Middle frontal gyrus (tissue), 1 donor: ENCODE measurements around the gene SLC4A7.
"Not testable (repeated sequence)": the region's sequence is repeated elsewhere in the genome, so short reads cannot be mapped to it uniquely, and the experiment has no call there.

Source experiments
- DNase-seq: peaks from one replicate; pipeline ENCODE4 v3.0.0-alpha.2; 2015; ENCODE audit warnings: low spot score; ENCODE audit errors: extremely low spot score

The SLC4A7 gene

DNA sequence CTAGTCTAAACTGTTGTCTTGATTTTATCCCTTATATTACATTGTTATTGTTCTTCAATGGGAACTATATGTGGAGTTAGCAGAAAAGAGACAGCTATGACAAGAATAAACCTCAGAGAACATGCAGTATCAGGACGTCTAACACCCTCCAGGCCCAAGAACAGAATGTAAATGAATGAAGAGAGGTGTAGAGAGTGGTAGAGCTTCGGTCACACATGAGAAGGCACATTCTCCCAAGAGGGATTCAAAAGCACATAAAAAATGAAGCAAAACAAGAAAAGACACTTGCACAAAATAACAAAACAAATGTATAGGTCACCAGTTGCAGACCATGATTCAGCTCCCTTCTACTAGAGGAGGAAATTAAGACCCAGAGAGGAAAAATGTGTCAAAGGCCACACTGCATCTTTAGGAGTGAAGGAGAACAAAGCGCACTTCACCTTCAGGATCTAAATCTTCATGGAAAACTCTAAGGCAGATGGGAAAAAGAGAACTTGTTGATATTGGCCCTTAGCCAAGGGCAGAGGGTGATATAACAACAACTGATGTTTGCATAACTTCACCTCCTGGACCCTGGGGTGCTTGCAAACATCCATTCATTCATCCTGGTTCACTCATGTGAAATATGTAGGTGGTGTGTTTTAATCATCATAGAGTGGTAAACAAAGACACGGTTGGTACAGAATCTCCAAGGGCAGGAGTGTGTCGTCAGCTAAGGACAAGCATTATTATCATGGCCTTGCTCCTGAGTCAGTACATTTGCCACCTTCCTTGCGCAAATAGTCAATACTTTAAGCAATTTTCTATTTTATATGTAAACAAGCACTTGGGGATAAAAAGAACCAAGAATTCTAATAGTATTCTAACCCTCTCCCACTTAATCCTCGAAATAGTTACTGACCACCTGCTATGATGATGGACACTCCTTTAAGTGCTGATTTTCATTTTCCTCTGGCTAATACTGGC, 123.8 kb downstream of the SLC4A7 start:
- no peak for DNase-seq

DNA sequence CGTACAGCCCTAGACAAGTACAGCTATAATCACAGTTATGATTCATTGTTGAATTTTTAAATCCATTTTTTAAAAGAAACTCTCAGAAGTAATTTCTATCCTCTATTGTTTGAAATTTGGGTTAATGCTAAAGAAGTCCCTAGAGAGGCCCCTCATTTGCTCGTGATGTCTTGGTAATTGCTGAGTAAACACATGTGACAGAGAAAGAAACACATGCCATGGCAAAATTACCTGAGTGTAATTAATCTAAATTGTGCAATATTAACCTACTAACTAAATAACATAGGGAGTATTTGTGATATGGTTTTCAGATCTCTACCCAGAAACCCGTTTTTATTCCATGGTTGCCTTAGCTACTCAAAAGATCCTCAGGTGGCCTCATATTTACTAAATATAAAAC, 125.8 kb downstream of the SLC4A7 start:
- no peak for DNase-seq

DNA sequence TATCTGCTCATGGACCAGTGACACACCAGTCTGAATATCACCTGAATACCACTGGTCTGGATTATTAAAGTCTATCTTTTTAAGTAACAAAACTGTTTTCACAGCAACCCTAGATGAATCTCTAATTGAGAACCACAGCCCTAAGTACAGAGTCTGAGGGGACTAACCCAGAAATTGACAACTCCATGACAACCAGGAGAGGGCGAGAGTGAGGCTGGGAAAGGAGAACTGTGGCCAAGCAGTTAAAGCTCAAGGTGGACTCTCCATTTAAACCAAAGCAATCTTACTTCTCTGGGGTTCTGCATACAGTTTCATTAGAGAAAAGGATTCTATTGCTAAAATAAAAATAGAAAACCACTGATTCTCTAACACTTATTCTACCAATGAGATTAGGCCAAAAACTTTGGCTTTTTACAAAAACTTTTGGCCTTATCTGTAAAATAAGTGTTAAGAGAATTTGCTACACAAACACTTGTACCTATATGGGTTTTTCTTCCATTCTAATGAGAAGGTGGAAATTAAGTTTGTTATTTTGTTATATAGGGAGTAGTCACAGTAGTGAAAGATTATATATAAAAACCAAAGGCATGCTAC, 126.4 kb downstream of the SLC4A7 start:
- no peak for DNase-seq

DNA sequence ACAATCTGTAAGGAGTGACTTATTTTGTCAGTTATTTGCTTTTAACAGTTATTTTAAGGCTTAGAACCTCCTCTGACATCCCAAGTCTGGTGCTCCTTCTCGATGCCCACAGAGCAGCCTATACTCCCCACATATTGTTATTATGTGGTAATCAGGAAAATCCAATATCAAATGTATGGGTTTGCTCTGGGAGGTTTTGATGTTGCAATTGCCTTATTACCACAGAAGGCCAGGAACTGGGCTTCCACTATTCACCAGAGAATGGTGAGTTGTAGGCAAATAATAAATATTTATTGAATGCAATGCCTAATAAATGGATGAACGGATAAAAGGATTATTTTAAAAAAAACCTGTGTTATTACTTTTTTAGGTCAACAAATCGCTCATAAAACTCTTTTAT, 127.2 kb downstream of the SLC4A7 start:
- no peak for DNase-seq

DNA sequence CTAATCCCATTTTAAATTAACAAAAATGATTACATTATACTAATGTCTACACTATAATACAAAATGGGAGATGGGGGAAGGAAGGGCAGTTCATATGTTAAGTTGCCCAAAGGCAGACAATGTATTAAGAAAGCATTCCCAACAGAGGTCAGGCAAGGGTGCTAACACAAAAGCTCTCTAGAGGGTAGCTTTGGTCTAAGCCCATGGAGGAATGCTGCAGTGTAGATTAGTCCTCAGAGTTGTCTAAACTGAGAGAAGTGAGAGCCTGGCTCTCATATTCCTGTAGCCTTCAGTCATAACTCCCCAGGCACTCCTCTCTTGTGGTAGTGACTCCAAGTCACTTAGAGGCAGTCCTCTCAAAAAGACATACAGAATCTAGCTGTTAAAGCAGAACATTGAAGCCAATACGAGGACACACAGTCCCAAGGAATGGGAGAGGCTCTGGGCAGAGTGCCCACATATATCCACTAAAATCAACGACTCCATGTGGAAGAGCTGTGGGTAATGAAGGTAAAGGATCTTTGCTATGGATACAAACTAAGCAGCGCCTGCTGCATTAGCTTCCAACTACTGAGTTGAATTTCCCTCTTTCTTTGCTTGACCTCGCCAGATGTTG, 129.5 kb downstream of the SLC4A7 start:
- DNase-seq: no peak

DNA sequence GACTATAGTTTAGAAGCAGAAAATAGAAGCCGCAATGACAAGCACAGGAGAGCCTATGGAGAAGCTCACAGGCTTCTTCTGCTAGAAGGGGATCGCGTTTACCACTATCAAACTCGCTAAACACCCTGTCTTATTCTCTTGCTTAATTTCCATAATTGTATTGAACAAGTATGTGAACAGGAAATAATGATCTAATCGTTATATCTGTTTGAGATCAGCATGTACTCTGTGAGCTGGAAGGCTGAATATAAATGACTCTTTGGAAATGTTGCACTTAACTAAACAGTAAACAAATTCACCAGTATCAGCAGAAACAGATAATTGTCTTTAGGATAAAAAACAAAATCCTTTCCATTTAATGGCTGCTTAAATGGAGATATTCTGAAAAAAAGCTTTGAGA, 130.0 kb downstream of the SLC4A7 start:
- no peak for DNase-seq

DNA sequence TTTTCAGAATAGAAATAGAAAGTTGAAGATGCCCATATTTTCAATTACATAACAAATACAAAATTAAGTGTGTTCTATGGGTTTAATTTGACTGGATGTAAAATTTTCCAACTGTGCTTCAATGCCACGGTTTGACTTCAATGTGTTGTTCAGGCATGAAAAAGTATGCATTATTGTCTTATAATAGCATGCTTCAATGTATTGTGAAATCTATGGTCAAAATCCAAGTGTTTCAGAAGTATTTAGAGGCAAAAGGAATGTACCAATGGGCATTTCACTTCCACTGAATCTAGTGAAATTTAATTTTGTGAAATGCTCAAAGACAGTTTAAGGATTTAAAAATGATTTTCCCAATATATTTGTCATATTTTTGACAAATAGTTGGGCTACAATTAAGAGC, 131.0 kb downstream of the SLC4A7 start:
- no peak for DNase-seq

DNA sequence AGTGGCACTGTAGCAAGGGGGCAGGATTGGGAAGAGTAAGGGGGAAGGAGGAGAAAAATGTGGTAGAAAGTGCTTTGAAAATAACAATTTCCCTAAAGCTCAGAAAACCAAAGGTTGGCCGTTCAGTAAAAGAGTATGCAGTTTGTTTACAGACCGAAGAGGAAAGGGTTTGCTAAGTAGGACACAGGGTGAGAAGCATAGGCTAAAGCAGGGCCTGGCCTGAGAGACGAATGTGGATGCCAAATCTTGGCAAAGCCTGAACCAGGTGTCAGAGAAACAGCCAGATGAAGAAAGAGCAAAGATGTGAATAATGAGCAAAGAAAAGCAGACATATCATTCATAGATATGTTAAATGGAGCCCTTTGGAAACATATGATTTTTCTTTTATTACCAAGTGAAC, 132.1 kb downstream of the SLC4A7 start:
- DNase-seq: no peak

DNA sequence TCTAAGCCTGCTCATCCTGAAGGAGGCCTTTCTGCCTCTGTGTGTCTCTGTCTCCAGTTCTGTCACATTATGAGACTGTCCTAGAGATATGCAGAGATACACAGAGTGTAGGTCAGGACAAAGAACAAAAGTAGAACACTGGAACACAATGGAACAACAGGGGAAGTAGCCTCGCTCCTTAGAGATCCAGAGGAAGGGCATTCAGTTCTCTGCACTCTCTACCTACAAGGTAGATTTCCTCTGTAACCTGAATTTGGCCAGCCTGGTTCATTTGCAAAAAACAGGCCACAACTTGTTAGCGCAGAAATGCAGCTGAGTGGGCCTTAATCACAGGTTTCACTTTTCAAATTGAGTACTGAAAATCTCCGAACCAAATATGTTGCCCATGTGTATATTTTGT, 134.4 kb downstream of the SLC4A7 start:
- no peak for DNase-seq

DNA sequence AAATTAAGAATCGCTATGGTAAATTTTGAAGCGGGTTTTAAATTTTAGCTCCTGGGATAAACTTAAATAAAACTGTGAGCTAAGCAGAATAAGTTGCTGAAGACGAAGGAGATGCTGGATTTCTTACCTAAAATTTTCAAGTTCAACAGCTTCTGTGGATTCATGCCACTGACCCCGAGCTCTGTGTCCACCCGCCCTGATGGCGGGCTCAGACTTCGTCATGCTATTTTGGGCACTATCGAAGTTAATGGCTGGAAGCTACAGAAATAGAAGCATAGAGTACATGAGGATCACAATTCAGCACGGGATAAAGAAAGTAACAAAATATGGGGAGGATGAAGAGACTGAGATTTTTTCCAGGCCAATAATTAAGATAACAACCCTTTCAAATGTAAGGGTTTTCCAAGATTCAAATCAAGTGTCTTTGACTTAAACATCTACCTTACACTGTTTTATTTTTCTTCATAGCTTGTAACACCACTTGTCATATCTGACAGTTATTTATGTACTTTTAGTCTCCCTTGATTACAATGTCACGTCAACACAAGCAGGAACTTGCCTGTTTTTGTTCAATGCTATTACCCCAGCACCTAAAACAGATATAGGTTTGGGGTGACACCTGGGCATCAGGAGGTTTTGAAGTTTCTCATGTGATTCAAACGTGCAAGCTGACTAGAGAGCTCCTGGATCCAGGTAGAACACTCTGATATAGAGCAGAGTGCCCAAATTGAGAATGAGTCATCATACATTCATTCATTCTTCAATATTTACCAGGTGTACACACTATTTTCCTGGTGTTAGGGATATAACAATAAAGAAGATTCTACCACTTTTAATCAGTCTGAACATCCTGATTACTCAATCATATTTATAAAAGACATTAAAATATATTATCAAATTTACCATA, 138.0 kb downstream of the SLC4A7 start:
- DNase-seq: no peak

DNA sequence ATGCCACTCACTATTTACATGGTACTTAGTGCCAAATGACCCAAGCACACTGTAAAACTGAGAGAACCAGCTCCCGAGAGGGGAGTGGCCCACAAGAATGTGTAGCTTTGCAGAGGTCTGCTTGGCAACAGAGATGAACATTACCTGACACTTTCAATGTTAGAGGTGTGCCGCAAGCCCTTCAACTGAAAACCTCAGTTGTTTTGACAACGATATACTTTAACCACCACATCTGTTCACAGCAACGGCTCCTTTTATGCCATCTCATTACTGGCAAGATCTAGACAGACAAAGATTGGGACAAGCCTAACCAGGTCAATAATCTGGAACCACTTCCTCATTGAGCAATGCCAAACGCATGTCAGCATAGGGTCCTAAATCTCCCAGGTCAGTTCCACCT, 138.7 kb downstream of the SLC4A7 start:
- no peak for DNase-seq

DNA sequence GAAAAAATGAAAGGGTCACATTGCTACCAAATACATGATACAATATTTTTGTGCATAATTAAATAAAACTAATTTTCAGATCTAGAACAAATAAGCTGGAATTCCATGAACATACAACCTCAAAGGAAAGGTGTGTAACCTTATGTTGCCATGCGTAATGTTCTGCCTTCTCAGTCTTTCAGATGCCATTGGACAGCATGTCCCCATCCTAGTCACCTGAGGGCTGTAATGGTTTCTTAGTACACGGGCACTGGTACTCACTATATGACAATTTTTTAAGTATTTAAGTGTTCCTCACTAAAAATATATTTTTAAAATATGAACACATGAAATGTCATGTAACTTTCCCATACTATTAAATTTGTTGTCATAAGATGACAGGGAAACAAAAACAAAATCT, 139.1 kb downstream of the SLC4A7 start:
- DNase-seq: no peak

DNA sequence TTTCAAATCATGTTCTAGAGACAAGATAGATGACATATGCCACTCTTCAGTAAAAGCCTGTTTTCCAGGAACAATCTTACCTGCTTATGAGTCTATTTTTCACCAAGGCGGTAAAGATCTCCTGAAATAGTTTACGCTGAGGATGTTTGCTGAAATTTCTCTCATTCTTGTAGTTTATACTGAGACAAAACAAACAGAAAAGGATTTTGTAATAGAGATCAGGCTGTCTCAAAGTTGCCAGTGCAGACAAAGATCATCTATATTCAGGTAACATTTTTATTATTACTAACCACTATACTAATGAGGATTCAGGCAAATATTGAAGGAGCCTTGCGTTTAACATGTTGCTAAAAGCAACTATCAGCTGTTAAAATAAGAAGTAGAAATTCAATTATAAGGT, 140.0 kb downstream of the SLC4A7 start:
- DNase-seq: no peak

DNA sequence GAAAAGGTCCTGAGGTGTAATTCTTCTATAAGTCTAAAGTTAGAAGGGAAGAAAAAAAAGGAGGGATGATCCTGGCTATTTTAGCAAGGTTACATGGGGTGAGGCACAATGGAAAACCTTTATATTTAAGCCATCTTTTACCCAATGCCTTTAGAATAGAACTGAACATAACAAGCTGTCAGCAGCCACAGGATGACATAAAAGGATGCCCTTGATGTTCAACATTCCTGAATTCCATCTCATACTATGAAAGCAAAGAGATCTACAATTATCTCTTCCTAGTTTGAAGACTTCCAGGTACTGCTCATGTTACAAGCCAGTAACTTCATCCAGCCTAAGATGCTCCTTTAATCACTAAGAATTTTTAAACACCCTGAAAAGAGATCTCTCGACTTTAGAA, 141.9 kb downstream of the SLC4A7 start:
- no peak for DNase-seq

DNA sequence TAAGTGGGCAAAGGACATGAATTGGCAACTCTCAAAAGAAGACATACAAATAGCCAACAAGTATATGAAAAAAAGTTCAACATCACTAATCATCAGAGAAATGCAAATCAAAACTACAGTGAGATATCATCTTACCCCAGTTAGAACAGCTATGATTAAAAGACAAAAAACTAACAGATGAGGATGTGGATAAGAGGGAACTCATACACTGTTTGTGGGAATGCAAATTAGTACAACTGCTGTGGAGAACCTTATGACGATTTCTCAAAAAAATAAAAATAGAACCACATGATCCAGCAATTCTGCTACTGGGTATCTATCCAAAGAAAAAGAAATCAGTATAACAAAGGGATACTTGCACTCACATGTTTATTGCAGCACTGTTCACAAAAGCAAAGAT, 143.7 kb downstream of the SLC4A7 start:
- DNase-seq: no peak

DNA sequence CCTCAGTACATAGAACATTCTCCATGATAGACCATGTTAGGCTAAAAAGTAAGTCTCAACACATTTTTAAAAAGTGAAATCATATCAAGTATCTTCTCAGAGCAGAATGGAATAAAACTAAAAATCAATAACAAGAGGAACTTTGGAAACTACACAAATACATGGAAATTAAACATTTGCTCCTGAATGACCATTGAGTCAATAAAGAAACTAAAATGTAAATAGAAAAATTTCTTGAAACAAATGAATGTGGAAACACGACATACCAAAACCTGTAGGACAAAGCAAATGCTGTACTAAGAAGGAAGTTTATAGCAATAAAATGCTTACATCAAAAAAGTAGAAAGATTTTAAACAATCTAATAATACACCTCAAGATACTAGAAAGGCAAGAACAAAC, 148.6 kb downstream of the SLC4A7 start:
- DNase-seq: no peak

DNA sequence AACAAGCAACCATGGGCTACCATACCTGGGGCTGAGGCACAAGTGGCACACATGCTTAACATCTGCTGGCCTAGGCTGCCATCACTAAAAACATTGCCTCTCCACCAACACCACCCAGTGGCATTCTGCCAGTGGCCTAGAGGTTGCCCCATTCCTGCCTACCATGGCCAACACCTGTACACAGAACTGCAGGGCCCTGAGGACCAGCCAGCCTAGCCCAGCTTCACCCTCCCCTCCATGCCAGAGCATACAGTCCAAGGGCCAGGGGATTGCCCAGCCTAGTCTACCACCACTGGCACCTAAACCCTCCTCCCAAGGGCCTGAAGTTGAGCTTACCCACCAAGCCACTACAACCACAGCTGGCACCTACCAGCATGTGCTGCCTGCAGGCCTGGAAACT, 150.3 kb downstream of the SLC4A7 start:
- DNase-seq: no peak

DNA sequence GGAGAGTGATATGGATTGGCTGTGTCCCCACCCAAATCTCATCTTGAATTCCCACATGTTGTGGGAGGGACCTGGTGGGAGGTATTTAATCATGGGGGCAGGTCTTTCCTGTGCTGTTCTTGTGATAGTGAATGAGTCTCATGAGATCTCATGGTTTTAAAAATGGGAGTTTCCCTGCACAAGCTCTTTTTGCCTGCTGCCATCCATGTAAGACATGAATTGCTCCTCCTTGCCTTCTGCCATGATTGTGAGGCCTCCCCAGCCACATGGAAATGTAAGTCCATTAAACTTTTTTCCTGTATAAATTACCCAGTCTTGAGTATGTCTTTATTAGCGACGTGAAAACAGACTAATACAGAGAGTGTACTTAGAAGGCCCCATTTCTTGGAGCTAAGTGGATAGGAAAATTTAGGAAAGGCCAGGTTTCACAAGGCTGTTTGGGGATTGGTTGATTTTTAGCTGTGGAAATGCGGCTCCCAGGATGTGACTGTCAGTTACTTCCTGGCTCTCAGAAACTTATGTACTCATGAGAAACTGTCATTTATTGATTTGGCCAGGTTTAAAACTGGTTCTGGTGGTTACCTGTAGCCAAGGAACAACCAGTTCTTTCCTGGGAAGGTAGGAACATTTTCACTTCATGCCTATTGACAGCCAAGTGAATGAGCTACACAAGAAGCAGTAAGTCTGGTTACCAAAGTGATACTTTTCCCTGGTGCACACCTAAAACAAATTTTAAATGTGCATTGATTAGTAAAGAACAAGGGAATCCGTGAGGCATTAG, 155.0 kb downstream of the SLC4A7 start:
- not testable (repeated sequence) for DNase-seq

DNA sequence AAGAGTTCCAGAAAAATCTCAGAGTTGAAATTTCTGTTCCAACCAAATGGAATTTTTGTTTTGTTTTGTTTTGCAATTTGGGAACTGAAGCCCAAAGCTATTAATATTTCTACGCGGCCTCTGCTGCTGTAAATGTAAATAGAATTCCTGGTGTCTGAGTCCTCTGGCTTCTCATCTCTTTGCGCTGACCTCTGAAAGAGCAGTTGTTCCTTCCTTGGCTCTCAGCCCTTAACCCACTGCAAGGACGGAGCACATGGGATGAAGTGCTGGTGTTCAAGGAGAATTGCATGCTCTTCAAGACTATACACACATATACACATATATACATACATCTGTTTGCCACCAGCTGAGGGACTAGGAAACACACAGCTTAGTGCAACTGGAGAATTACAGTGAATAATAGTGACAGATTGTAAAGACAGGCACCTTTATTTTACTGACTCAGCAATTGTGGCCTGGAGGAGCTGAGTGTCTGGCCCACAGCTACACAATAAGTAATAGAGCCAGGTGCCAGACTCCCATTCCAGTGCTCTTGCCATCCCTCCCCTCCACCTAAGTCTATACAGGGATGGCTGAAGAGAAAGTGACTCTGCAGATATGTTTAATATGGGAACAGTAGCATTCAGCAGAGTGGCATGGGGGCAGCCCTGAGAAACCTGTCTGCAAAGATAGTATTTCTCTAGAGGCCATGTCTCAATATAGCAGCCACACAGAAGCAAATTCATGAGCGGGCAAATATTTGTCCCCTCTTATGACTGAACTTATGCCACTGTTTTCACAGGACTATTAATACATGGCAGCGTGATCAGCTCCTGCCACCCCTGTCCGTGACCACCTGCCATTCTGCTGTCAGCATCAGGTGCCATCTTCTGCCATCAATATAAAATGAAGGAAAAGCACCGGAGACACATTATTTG, 157.3 kb downstream of the SLC4A7 start:
- DNase-seq: no peak

DNA sequence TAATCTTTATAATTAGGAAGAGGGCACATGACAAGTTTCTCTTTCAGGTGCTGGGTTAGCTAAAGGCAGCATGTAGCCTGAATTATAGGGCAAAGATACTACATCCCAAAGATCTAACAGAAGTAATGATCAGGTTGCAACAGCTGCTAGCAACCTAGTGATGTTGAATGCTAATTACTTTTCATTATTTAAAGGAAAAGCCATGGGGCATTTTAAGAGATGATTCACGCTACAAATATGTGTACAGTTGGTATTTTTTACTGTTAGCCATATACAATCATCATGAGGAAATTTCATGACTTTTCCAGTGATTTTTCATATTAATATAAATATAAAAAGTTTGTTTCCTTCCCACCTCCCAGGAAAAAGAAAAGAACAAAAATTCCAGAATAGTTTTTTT, 158.0 kb downstream of the SLC4A7 start:
- no peak for DNase-seq
